Fibroblast of the aortic adventitia (primary cell): ENCODE results near the gene MIER2. TPM values are rescaled to one million over a fixed set of nuclear protein-coding genes. Genes with fewer than 3 reads are reported as not detected.

Experiments
- DNase-seq: peaks from one replicate; pipeline ENCODE4 v3.0.0-alpha.2; 2010; ENCODE audit warnings: low read depth
- H3K4me3 ChIP-seq: 2 replicates; pipeline ENCODE4 v1.5.1; 2011; ENCODE audit warnings: low read depth, mild to moderate bottlenecking, control low read depth, low read length, moderate library complexity
- total RNA-seq: library from RNA; depleted of rRNA; stranded (reverse); fragments of >200 nt; gene quantifications from 2 replicates; pipeline ENCODE4 v1.2.3, GENCODE V29; 2012; ENCODE audit warnings: low replicate concordance
- TF ChIP-seq, protein P1 (sequence below): IDR thresholded peaks from 2 replicates; pipeline ENCODE4 v1.5.1; 2011; ENCODE audit warnings: mild to moderate bottlenecking, low read length, control low read depth, inconsistent platforms; ENCODE audit not compliant: insufficient read depth

Gene MIER2
- total RNA-seq, 1 donor = 13.2 TPM

DNA sequence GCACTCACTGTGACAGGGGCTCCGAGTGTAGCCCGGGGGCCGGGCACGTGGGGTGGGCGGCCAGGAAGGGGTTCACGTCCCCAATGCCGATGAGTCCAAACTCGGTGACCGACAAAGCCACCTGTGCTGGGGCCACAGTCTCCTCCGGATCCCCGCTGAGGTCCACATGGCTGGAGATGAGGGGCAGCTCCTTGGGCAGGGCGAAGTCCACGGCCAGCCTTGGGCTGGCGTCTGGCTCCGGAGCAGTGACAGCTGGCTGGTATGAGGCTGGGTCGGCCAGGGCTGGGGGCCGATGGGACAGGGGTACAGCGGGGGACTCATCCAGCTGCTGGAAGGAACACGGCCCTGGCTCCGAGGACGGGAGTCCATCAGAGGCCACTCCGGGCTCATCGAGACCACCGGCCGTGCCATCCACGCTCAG is 37.5 kb downstream of the MIER2 start:
- no peak for DNase-seq
- H3K4me3 ChIP-seq = no peak overlapping the region
- TF ChIP-seq, protein P1, sequence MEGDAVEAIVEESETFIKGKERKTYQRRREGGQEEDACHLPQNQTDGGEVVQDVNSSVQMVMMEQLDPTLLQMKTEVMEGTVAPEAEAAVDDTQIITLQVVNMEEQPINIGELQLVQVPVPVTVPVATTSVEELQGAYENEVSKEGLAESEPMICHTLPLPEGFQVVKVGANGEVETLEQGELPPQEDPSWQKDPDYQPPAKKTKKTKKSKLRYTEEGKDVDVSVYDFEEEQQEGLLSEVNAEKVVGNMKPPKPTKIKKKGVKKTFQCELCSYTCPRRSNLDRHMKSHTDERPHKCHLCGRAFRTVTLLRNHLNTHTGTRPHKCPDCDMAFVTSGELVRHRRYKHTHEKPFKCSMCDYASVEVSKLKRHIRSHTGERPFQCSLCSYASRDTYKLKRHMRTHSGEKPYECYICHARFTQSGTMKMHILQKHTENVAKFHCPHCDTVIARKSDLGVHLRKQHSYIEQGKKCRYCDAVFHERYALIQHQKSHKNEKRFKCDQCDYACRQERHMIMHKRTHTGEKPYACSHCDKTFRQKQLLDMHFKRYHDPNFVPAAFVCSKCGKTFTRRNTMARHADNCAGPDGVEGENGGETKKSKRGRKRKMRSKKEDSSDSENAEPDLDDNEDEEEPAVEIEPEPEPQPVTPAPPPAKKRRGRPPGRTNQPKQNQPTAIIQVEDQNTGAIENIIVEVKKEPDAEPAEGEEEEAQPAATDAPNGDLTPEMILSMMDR = no peak

DNA sequence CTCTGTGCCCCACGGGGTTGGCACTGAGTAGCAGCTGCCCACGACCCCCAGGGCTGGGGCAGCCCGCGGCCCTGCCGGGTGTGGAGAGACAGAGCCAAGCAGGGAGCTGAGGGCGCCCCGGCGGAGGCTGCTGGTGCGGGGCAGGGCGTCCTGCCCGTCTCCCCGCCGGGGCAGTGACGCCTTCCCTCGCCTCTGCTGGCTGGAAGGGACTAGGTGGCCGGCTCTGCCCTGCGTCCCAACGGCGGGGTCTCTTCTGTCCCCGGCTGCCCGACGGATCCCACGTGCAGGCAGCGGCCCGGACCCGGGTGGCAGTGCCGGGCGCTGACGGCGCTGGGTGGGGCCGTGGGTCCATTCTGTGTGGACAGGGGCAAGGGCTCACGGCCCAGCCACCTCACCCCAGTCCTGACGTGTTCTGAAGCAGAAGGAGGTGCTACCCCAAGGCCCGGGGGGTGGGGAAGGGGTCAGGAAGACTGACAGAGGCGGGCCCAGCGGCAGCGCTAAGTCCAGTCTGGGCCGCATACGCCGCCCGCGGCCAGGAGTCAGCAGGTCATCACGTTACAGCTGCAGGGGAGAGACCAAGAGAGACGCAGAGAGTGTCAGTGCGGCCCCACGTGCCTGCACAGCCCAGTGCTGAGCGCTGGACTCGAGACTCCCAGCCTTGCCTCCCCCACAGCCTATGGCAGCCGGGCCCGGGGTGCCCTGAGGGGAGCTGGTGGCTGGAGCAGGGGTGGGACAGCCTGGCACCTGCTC is 38.3 kb downstream of the MIER2 start:
- DNase-seq = no peak
- no peak overlapping the region for H3K4me3 ChIP-seq
- TF ChIP-seq, protein P1 = no peak

DNA sequence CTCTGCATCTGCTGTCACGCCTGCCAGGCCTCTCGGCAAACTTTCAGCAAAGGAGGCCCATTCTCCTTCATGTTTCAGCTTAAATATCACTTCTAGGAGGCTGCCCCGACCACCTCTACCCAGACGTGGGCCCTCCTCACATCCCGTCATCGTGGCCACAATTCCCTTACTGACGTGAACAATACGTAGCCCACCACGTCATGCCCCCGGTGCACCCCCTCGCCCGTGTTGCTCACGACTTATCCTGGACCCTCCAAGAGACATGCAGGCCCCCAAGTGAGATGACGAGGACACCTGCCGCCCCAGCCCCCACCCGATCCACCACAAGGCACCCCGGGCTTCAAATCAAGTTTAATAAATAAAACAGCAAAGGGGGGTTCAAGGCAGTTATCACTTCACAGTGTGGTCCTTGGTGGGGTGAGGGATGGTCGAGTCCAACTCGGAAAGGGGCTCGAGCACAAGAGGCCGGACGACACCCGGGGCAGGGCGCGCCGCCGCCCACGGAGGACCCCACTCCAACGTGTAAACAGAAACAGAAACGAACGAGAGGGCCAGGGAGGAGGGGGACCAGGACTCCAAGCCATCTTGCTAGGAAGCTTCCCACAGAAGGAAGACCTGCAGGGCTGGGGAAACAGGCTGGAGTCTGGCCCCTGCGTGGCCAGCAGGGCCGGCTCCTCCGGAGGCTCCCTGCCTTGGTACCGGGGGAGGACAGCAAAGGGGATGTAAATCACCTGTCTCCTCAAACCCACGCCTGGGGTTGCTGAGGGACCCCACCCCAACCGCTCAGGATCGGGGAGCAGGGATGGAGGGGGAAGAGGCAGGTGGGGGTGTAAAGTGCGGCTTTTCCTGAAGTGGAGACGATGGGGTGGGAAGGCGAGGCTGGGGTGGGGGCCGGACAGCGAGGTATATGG is 39.1 kb downstream of the MIER2 start:
- DNase-seq = no peak
- TF ChIP-seq, protein P1 = no peak
- H3K4me3 ChIP-seq = no peak overlapping the region

DNA sequence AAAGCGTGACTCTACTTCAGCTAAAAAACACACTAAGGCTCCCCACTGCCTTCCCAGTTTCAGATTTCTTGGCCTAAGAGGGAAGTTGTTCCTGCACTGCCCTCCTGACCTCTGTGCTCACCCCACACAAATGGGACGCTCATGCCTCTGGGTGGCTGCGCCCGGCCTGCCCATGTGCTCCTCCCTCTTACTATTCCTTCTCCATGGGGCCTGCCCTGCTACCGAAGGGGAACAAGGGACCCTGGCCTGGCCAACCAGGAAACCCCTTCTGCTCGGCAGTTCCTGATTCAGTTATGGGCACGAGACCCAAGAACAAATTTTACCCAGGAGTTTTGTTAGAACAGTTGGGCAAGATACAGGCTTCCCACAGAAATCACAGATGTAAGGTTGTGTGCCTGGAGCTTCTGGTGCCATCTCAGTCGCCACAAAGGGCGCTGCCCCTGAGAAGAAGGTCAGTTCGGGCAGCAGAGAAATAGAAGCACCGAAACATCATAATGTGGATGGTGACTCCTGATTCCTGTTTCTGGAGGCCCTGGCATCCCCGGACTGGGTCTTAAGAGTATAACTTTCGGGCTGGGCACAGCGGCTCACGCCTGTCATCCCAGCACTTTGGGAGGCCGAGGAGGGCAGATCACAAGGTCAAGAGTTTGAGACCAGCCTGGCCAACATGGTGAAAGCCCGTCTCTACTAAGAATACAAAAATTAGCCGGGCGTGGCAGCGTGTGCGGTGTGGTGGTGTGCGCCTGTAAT is 47.9 kb downstream of the MIER2 start:
- H3K4me3 ChIP-seq = no peak overlapping the region
- TF ChIP-seq, protein P1 = peak; percentile 1
- no peak for DNase-seq

DNA sequence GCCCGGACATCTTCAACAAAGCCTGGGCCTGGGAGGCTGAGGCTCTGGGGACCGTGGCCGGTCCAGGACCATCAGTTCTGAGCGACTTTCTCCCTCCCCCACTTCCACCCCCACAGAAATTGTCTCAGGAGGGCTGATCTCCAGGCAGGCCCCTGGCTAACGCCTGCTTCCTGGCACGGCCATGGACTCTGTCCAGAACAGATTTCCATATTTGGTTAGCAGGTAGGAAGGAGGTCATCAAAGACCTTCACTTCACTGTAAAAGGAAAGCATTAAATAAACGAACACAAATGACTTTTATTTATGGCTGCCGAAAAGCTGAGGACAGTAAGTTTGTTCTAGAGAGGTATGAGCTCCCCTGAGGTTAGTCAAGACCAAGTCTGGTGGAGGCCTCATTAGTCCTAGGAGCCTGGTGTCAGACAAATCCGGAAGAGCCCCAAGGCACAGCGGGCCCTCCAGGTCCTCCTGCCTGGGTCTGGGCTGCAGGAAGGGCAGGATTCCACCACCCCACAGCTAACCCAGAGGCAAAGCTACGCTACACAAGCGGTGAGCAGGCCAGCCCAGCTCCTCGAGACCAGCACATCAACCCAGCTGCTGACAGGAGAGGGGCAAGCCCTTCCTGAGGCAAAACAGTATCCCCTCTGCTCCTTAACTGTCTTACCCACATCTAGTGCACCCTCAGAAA is 48.8 kb downstream of the MIER2 start:
- no peak for DNase-seq
- TF ChIP-seq, protein P1 = no peak
- H3K4me3 ChIP-seq = no peak overlapping the region
